Measurements from ENCODE around the gene SDC3.

- no peak for TF ChIP-seq CTCF (conservative IDR thresholded peaks at IDR 0.05; ENCODE audit: low read depth, low read length)
- no peak for TF ChIP-seq EZH2 (IDR thresholded peaks at IDR 0.05; ENCODE audit: borderline replicate concordance, low read depth, low read length, poor library complexity, severe bottlenecking)
Observed at GRCh38 chr1:30933874-30934252, 25.3 kb upstream of the SDC3 start.
